ENCODE results near the gene ACTMAP.
A peak's percentile ranks its signal among the peaks of the same experiment; 100 is the strongest.
"Not testable (repeated sequence)": the region's sequence is repeated elsewhere in the genome, so short reads cannot be mapped to it uniquely, and the experiment has no call there.

ACTMAP gene

DNA sequence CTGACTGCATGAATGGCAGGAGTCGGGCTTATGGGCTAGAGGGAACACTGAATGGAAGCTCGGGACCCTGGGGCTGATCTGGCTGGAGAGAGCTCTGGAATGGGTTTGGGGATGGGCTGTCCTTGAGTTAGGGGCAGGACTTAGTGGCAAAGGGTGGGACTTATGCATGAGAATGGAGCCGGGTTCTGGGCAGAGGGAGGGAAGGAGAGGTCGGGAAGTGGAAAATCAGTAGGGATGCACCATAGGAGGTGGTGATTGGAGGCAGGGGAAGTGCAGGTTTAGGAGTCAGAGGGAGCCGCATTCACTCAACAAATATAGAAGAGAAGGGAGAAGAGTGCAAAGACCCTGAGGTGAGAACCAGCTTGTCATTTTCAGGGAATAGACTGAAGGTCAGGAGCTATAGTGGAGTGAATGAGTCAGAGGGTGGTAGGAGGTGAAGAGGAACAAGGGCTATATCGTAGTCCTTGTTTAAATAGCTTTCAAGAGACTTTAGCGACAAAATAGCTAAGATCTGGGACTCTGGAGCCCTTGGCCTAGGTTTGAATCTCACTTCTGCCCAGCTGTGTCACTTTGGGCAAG is 28.5 kb upstream of the ACTMAP start:
- peaks cover 39% of the 10 kb centered on the region for H3K4me1 Mint-ChIP-seq
- H3K27me3 Mint-ChIP-seq, result no peaks in the 10 kb centered on the region
- peak overlapping the region; percentile 88 for H3K27ac Mint-ChIP-seq
- peaks cover 7% of the 10 kb centered on the region for H3K36me3 Mint-ChIP-seq
- H3K9me3 Mint-ChIP-seq, result no peaks in the 10 kb centered on the region
- H3K4me3 Mint-ChIP-seq, result peak overlapping the region; percentile 93

DNA sequence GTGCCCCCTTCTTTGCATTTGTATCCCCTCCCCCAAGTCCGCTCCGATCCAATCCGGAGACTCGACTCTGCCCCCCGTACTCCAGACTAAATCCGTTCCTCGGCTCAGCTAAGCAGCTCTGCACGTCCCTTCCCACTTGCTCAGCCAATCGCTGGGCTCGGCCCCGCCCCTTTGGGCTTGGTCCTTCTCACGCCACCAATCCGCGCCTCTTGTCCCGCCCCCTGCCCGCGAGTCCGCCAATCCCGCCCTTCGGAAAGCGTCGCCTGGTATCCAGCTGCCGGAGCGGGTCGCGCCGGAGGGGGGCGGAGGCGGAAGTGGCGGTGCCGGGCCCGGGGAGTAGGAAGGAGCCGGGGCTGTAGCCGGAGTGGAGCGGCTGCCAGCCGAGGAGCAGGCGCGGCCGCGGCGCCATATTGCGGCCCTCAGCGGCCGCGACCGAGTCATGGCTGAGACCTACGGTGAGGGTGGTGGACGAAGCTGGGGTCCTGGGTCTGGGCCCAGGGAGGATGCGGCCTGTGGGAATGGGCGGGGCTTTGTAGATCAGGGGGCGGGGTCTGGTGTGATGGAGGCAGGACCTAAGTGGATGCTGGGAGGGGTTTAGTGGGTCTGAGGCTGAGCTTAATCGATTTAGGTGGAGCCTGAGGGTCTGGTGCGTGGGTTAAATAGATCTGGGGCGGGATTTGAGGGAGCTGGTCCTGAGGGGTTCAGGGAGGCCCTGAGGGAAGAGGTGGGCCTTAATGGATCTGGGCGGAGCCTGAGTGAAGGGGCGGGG is 27.8 kb upstream of the ACTMAP start, which contains the start of gene RAB4B:
Gene RAB4B (plus strand): TSS at position 311 of the 769 bp plus-strand sequence. CDS start 129 bp downstream, at position 440.
- no peaks in the 10 kb centered on the region for H3K27me3 Mint-ChIP-seq
- peak within 1 kb of the TSS; percentile 93 for H3K4me3 Mint-ChIP-seq
- peak within 1 kb of the TSS; percentile 88 for H3K27ac Mint-ChIP-seq
- no peaks in the 10 kb centered on the region for H3K9me3 Mint-ChIP-seq
- peaks cover 39% of the 10 kb centered on the region for H3K4me1 Mint-ChIP-seq
- peaks cover 5% of the 10 kb centered on the region for H3K36me3 Mint-ChIP-seq

DNA sequence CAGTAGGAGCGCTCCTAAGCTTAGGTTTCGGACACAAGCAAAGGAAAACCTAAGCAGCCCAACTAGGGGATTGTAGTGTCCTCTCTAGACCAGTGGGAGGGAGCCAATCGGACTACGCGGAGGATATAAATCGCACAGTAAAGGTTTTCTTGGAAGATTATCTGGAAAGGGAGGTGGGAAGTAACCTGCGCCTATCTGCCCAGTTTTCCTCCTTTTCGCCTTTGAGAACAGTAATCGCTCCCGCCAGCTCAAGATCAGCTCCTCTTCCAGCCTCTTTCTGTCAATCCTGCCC is 27.3 kb upstream of the ACTMAP start:
- peaks cover 39% of the 10 kb centered on the region for H3K4me1 Mint-ChIP-seq
- H3K36me3 Mint-ChIP-seq, result peaks cover 5% of the 10 kb centered on the region
- peak overlapping the region; percentile 93 for H3K4me3 Mint-ChIP-seq
- peak overlapping the region; percentile 88 for H3K27ac Mint-ChIP-seq
- no peaks in the 10 kb centered on the region for H3K27me3 Mint-ChIP-seq
- no peaks in the 10 kb centered on the region for H3K9me3 Mint-ChIP-seq

DNA sequence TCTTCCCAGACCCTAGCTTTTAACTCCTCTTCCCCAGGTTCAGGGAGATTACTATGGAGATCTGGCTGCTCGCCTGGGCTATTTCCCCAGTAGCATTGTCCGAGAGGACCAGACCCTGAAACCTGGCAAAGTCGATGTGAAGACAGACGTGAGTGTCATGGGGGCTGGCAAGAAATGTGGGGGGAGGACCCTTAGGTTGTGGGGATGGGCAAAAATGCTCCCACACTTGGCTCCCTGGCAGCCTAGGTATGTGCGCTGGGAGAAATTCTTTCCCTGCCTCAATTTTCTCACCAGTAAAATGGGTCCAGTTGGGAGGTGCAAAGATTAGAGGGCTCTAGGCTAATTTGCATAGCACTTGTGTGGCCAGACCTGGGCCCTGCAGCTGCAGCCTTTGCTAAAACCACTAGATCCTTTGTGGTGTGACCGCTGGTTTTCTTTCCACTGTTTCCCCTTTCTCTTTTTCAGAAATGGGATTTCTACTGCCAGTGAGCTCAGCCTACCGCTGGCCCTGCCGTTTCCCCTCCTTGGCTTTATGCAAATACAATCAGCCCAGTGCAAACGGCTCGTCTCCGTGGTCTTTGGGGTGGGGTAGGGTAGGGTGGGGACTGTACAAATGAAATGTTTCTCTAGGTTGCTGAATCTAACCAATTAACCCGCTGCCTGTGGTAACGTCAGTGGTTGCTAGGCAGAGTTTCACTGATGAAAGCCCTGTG is 26.8 kb upstream of the ACTMAP start:
- peaks cover 5% of the 10 kb centered on the region for H3K36me3 Mint-ChIP-seq
- H3K9me3 Mint-ChIP-seq, result no peaks in the 10 kb centered on the region
- peak overlapping the region; percentile 93 for H3K4me3 Mint-ChIP-seq
- H3K4me1 Mint-ChIP-seq, result peaks cover 37% of the 10 kb centered on the region
- peak overlapping the region; percentile 88 for H3K27ac Mint-ChIP-seq
- no peaks in the 10 kb centered on the region for H3K27me3 Mint-ChIP-seq

DNA sequence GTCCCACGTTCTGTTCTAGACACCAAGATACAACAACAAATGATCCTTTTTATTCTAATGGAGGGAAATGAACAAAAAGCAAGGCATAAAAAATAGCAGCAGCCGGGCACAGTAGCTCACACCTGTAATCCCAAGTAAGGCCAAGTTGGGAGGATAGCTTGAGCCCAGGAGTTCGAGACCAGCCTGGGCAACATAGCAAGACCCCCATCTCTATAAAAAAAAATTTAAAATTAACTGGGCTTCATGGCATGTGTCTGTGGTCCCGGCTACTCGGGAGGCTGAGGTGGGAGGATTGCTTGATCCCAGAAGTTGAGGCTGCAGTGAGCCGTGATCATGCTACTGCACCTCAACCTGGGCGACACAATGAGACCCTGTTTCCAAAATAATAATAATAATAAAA is 26.1 kb upstream of the ACTMAP start:
- Mint-ChIP-seq H3K27ac (no peak overlapping the region), H3K27me3 (no peaks in the 10 kb centered on the region), H3K36me3 (peaks cover 3% of the 10 kb centered on the region), H3K4me3 (peak overlapping the region; percentile 93), H3K9me3 (no peaks in the 10 kb centered on the region), H3K4me1 (peaks cover 36% of the 10 kb centered on the region)

DNA sequence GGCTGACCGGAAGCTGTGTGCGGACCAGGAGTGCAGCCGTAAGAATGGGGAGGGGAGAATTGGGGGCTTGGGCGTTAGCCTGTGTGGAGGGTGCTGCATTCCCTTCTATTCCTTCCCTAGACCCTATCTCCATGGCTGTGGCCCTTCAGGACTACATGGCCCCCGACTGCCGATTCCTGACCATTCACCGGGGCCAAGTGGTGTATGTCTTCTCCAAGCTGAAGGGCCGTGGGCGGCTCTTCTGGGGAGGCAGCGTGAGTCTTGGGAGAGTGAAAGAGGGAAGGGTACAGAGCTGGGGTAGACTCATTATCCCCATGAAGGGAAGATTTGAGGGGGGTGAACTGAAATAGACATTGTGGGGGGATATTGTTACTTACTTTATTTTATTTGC is 25.4 kb upstream of the ACTMAP start:
- H3K27me3 Mint-ChIP-seq, result no peaks in the 10 kb centered on the region
- H3K27ac Mint-ChIP-seq, result no peak overlapping the region
- H3K4me3 Mint-ChIP-seq, result no peak overlapping the region
- H3K9me3 Mint-ChIP-seq, result no peaks in the 10 kb centered on the region
- peaks cover 38% of the 10 kb centered on the region for H3K4me1 Mint-ChIP-seq
- peaks cover 6% of the 10 kb centered on the region for H3K36me3 Mint-ChIP-seq

DNA sequence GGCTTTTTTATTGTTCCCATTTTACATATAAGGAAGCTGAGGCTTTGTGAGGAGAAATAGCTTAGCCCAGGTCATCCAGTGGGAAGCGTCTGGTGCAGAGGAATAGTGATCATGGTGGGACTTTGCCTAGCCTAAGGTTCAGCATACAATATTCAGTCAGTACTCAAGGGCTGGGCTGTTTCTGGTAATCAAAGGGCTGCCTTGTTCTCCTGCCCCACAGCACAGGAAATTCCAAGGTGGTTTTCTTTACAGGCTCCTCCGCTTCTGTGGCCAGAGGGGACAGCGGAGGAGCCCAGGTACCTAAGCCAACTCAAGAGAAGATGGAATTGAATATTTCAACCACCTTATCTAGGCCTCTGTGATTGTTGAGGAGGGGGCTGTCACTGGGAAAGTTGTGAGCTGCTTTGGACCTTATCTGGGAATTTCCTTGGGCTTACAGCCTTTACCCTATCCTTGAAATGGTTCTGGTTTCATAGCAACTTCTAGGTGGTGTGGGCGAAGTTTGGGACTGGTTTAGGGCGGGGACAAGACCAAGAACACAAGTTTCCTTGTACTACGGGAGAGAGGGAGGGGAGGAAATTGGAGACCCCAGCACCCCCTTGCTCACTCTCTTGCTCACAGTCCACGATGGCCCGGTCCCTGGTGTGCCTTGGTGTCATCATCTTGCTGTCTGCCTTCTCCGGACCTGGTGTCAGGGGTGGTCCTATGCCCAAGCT is 24.8 kb upstream of the ACTMAP start, which contains the start of gene MIA:
Gene MIA (plus strand): TSS at position 606 of the 716 bp plus-strand sequence. CDS start 22 bp downstream, at position 628.
- Mint-ChIP-seq H3K36me3 (peaks cover 9% of the 10 kb centered on the region), H3K4me3 (no peak within 1 kb of the TSS), H3K27ac (no peak within 1 kb of the TSS), H3K27me3 (no peaks in the 10 kb centered on the region), H3K9me3 (no peaks in the 10 kb centered on the region), H3K4me1 (peaks cover 36% of the 10 kb centered on the region)

DNA sequence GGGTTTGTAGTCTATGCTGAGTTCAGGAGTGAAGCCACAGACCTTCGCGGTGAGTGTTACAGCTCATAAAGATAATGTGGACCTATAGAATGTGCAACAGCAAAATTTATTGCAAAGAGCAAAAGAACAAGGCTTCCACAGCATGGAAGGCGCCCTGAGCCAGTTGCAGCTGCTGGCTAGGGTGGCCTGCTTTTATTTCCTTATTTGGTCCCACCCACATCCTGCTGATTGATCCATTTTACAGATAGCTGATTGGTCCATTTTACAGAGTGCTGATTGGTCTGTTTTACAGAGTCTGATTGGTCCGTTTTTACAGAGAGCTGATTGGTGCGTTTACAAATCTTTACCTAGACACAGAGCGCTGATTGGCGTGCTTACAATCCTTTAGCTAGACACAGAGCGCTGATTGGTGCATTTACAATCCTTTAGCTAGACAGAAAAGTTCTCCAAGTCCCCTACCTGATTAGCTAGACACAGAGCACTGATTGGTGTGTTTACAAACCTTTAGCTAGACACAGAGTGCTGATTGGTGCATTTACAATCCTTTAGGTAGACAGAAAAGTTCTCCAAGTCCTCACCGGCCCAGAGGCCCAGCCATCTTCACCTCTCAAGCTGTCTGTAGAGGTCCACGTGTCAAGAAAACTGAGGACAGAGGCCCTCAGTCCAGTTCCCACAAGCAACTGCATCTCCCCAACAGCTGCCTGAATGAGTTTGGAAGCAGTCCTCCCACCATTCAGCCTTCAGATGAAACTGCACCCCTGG is 21.0 kb upstream of the ACTMAP start:
- not testable (repeated sequence) for H3K27me3 Mint-ChIP-seq, H3K4me1 Mint-ChIP-seq, H3K36me3 Mint-ChIP-seq, H3K27ac Mint-ChIP-seq, H3K9me3 Mint-ChIP-seq, H3K4me3 Mint-ChIP-seq

DNA sequence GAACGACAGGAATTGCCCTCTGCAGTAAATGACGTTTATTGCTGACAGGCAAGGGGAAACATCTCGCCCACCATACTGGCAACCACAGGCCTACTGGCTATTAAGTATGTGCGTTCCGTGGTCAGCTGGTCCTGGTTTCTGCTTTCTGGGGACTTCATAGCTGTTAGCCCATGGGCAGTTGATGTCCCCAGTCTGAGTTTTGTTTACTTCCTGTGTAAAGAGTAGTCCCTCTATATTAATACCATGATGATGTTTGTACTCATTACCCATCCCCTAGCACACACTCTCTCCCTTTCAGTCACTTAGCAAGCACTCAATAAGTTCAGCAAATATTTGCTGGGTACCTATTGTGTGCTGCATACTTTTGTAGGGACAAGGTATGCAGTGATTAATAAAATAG is 18.6 kb upstream of the ACTMAP start:
- no peaks in the 10 kb centered on the region for H3K9me3 Mint-ChIP-seq
- no peak overlapping the region for H3K4me3 Mint-ChIP-seq
- no peak overlapping the region for H3K27ac Mint-ChIP-seq
- H3K36me3 Mint-ChIP-seq, result peaks cover 18% of the 10 kb centered on the region
- no peaks in the 10 kb centered on the region for H3K27me3 Mint-ChIP-seq
- H3K4me1 Mint-ChIP-seq, result peaks cover 26% of the 10 kb centered on the region

DNA sequence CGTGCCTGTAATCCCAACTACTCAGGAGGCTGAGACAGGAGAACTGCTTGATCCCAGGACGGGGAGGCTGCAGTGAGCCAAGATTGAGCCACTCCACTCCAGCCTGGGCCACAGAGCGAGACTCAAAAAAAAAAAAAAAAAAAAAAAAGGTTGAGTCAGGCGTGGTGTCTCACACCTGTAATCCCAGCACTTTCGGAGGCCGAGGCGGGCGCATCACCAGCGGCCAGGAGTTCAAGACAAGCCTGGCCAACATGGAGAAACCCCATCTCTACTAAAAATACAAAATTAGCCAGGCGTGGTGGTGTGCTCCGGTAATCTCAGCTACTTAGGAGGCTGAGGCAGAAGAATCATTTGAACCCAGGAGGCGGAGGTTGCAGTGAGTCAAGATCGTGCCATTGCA is 16.1 kb upstream of the ACTMAP start:
- H3K36me3 Mint-ChIP-seq, result peaks cover 25% of the 10 kb centered on the region
- H3K4me1 Mint-ChIP-seq, result peaks cover 40% of the 10 kb centered on the region
- not testable (repeated sequence) for H3K4me3 Mint-ChIP-seq, H3K27ac Mint-ChIP-seq, H3K27me3 Mint-ChIP-seq, H3K9me3 Mint-ChIP-seq

DNA sequence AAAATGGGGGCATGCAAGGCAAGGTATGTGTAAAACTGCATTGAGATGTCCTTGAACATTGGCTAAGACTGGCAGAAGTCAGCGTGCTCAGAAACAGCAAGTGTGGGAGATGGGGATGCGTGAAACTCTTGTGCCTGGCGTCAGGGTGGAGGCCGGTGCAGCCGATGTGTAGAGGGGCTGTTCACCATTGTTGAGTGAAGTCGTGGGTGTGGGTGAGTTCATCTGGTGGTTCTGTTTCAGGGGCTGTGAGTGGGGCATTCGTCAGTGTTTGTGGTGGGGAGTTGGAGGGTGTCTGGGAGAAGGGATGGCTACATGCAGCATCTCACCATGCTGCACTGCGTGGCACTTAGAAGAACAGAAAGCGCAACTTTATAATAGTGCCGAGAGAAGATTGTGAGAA is 13.7 kb upstream of the ACTMAP start:
- H3K4me1 Mint-ChIP-seq, result peaks cover 35% of the 10 kb centered on the region
- peak overlapping the region; percentile 11 for H3K4me3 Mint-ChIP-seq
- no peaks in the 10 kb centered on the region for H3K27me3 Mint-ChIP-seq
- peaks cover 22% of the 10 kb centered on the region for H3K36me3 Mint-ChIP-seq
- no peak overlapping the region for H3K27ac Mint-ChIP-seq
- no peaks in the 10 kb centered on the region for H3K9me3 Mint-ChIP-seq

DNA sequence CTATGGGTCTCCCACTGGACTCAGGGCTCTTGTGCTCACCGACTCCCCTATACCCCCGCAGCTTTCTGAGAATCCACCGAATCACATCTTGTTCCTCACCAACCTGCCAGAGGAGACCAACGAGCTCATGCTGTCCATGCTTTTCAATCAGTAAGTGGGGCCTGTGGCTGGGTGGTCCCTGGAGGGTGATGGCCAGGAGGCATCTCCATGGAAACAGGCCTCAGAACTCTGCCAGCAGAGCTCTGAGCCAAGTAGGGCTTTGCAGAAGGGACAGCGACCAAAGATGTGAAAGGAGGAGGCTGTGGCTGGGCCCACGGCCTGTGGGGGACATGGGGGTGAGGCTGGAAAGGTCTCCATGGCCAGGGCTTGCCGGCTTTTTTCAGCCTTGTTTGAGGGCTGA is 13.2 kb upstream of the ACTMAP start:
- Mint-ChIP-seq H3K4me1 (peaks cover 35% of the 10 kb centered on the region), H3K9me3 (no peaks in the 10 kb centered on the region), H3K4me3 (no peak overlapping the region), H3K27me3 (no peaks in the 10 kb centered on the region), H3K27ac (no peak overlapping the region), H3K36me3 (peaks cover 22% of the 10 kb centered on the region)

DNA sequence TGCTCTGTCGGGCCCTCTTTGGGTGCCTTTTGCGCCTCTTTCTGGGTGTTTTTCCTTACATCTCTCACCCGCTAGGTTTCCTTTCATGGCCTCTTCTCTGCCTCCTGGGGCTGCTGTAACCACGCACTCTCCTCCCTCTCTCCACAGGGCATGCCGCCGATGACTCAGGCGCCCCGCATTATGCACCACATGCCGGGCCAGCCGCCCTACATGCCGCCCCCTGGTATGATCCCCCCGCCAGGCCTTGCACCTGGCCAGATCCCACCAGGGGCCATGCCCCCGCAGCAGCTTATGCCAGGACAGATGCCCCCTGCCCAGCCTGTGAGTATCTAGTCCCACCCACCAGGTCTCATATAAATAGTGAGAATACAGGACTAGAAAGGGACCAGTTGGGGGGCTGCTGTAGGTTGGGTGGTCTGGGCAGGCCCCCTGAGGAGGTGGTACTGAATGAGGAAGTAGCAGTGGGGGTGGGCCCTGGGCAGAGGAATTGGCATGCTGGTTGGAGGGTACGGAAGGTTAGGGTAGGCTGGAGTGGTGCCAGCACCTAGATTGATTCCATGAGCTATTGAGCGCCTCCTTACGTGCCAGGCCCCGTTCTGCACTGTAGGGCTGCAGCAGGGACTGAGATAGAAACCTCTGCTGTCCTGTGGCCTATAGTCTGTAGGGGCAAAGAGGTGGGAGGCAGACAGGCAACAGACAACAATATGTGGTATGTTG is 12.6 kb upstream of the ACTMAP start:
- Mint-ChIP-seq H3K36me3 (peaks cover 24% of the 10 kb centered on the region), H3K4me3 (no peak overlapping the region), H3K27me3 (no peaks in the 10 kb centered on the region), H3K4me1 (peaks cover 39% of the 10 kb centered on the region), H3K9me3 (no peaks in the 10 kb centered on the region), H3K27ac (no peak overlapping the region)

DNA sequence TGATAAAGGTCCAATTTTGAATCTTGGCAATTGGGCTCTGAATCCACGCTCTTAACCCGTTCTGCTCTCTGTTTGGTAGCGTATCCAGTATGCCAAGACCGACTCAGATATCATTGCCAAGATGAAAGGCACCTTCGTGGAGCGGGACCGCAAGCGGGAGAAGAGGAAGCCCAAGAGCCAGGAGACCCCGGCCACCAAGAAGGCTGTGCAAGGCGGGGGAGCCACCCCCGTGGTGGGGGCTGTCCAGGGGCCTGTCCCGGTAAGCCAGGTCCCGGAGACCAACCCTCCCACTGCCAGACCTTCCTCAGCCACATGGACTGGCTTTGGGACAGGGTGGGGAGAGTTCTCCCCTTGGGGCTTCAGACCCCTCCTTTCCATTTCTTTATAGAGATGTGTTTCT is 9.1 kb upstream of the ACTMAP start:
- Mint-ChIP-seq H3K27me3 (no peaks in the 10 kb centered on the region), H3K27ac (no peak overlapping the region), H3K9me3 (no peaks in the 10 kb centered on the region), H3K4me1 (peaks cover 55% of the 10 kb centered on the region), H3K36me3 (peaks cover 34% of the 10 kb centered on the region), H3K4me3 (no peak overlapping the region)

DNA sequence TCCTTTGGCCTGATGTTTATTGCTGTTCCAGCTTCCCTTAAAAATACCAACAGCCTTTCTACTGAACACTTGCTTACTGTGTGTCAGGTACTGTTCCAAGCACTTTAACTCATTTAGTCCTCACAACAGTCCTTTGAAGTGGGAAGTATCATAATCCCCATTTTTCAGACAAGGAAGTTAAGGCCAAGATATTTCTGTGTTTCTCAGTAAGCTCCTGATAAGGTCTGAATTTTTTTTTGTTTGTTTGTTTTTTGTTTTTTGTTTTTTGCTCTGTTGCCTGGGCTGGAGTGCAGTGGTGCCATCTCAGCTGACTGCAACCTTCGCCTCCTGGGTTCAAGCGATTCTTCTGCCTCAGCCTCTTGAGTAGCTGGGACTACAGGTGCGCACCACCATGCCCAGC is 8.2 kb upstream of the ACTMAP start:
- H3K27ac Mint-ChIP-seq, result no peak overlapping the region
- H3K27me3 Mint-ChIP-seq, result no peaks in the 10 kb centered on the region
- no peaks in the 10 kb centered on the region for H3K9me3 Mint-ChIP-seq
- H3K36me3 Mint-ChIP-seq, result peaks cover 28% of the 10 kb centered on the region
- H3K4me1 Mint-ChIP-seq, result peaks cover 49% of the 10 kb centered on the region
- H3K4me3 Mint-ChIP-seq, result no peak overlapping the region

All from activated naive CD4-positive, alpha-beta T cell treated with anti-CD3 and anti-CD28 coated beads, Interleukin-2, amount 50 U/mL, for 24 hours (primary cell).